HuH-7.5 (cell line): ENCODE measurements around the gene ASTN2.

Experiments used
- DNase-seq: peaks from one replicate; pipeline ENCODE4 v3.0.0; 2011; ENCODE audit warnings: low spot score

Gene ASTN2

DNA sequence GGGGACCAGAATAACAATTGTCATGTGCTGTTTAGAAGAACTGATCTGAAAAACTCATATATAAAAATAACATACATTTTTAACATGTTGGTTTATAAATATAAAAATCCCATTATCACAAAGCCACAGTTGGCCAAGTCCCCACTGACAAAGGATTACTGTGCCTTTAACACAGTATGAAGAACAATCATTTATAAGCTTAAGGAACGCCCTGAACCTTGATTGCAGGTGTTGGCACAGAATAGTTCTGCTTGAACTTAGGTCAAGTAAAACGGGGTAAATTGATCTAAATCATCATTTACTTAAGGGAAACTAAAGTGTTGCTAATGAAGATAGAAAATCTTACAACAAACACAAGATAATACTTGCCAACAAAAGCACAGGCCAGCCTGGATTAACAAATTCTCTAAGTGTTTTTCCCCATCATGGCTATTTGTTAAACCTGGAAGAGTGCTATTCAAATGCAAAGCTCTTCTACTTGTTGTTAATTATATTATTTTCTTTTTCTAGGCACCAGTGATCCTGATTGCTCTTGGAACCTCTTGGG, 46.1 kb downstream of the ASTN2 start:
- no peak for DNase-seq

DNA sequence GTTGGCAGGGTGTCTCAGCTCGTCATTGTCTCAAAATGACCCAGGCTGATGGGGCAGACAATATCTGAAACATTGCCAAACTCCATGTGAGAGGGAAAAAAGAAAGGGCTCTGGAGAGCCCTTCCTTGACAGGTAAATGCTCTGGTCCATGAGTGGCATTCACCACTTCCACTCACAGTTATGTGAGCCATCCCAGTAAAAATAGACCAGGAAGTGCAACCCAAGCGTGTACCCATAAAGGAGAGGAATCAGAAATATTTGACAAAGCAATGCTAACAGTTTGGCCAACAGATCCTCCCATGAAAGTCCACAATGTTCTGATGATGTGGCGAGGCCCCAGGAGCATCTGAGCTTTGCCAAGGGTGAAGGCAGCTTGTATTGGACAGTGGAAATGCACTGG, 49.4 kb downstream of the ASTN2 start:
- DNase-seq: no peak

DNA sequence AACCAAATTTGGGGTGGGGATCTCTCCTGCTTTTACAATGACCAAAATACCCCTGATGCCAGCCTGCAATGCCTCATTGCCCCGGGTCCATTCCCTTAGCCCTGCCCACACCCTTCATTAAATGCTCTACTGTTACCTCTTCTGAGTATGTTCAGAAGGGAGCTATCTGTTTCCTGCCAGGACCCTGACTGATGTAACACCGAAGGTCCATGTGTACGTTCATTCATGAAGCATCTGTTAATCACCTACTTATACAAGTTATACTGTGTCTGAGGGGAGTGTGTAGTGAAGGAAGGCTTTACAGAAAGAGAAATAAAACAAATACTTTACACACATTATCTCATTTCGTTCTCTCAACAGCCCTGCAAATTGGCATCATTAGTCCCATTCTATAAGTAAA, 51.9 kb downstream of the ASTN2 start:
- DNase-seq: no peak

DNA sequence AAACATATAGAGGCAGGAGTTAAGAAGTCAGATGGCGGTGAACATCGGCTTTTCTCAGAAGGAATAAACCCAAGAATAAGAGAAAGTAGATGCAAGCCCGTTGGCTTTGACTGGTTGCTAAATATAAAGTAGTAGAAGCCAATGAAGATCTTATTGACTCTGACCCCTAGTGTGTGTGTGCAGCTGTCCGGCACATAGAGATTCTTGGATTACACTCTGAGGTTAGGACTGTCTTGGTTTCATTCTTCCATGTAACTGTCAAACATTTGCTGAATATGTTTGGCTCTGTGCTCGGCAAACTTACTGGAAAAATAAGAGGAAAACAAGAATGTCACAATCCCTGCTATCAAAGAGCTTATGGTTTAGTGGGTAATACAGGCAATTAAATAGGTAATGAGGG, 54.9 kb downstream of the ASTN2 start:
- no peak for DNase-seq

DNA sequence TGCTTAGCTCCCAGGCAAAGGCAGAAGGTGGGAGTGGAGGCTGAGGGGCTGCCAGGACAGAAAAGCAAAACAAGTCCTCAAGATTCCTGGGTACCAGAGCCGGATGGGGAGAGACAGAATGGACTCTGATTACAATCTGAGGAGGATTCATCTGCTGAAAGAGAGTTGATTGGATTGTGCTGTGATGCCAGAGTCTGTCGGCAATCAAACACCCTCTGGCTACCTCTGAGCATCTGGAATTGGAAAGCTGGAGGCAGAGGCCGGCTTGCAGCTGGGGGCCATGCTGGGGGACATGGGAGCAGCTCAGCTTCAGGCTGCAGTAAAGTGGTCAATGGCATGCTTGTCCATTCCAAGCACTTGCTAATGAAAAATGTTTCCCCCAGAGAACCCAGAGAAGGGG, 59.3 kb downstream of the ASTN2 start:
- DNase-seq: no peak

DNA sequence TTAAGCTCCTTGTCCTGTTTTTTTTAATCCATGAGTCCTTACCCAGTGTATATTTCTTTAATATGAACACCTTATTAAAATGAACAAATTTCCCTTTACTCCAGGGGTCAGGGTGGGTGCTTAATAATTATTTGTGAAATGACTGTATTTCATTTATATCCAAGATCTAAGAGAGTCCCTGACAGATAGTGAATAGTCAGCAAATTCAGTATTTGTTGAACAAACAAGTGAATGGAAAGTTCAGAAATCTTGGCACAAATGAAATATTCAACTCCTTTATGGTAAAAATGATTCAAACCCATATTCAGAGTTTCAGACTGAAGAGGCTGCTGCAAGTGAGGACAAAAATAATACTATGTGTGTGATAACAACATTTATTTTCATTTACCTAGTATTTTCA, 59.9 kb downstream of the ASTN2 start:
- no peak for DNase-seq

DNA sequence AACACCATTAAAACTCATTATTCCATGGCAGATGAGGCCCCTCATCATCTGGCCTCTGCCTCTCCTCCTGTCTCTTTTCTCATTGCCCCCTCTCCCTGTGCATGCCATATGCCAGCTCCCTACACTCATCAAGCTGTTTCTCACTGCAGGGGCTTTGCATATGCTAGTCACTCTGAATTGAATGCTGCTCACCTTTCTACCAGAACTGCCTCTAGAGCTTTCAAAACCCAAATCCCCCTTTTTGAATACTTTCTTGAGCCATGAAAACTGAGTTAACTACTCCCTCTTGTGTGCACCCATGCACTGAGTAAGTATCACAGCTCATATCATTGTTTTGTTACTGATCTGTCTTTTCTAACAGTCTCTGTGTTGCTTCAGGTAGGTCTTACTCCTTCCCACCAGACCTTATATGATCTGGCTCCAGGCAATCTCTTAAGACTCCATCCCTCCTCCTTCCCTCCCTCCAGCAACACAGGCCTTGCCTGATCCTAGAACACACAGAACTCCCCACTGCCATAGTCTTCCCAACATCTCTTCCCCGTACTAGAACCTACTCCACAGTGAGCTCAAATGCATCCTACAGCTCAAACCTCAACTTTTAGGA, 60.5 kb downstream of the ASTN2 start:
- DNase-seq: no peak

DNA sequence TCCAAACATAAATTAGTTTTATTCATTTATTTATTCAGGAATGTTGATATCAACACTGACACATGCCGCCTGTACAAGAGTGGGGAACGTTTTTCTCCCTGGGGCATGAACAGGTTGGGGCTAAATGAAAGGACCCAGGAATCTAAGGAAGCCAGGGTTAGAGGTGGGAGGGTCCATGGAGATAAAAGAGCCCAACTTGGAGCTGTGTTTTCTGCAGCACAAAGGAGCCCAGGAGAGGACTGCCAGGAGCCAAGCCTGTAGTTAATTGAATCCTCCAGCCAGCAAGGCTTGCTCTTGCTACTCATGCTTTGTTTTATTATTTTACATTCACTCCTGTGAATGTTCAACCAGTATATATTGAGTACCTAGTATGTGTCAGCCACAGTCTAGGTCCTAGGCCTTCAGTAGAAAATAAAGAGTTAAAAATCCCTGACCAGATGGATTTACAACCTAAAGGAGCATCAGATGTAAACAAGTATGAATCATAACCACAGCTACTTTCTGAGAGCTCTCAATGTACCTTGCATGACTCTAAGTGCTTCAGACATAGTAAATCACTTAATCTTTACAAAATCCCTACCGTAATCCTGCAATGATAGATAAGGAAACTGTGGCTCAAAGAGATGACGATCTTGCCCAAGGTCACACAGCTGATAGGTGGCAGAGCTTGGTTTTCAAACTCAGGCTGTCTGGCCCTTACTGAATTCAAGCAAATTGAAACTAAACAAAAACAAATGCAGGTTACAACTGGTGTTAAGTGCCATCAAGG, 69.8 kb downstream of the ASTN2 start:
- no peak for DNase-seq

DNA sequence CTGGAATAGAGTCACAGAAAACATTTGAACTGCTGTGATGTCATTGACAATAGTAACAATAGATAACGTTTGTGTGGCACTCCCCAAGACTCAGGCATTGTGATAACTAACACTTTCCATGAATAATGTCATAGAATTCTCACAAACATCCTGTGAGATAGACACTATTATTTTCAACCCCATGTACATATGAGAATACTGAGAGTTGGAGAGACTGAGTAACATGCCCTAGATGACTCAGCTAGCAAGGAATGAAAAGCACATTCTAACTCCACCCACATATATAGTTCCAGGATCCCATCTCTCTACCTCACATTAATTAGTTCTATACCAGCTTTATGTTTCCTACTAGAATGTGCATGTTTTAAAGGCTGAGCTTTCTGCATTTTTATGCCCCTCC, 71.4 kb downstream of the ASTN2 start:
- DNase-seq: no peak

DNA sequence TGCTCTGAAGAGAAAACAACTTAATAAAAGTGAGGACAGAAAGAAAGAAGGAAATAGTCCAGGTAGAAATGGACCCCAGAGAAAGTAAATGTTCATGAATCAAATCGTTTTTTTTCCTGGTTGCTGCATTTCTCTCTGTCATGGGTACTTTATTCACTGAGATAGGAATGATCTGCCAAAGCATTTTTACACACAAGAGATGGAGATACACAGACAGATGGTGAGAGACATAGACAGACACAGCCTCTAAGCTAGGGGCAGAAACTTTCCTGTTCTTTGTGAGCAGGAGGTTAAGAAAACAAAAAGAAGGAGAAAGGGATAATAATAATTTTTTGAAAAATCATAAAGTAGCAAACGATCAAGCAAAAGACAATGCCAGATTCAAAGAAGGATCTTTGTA, 73.7 kb downstream of the ASTN2 start:
- no peak for DNase-seq

DNA sequence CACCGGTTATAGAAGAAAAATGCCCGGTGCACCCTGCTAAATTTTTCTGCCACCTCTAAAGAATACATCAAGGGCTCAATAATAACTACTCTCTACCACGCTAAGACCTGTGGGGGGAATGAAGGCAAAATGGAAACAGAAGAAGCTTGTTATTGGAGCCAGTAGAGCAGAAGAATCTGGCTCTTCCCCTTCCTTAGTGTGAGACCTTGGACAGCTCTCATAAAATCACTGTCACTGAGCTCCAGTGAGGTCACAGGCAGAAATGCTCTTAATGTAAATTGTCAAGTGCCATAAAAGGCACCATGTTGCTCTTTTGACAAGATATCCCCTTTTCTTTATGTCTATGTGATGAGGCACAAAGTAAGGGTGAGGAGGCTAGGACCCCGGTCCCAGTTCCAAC, 74.4 kb downstream of the ASTN2 start:
- no peak for DNase-seq

DNA sequence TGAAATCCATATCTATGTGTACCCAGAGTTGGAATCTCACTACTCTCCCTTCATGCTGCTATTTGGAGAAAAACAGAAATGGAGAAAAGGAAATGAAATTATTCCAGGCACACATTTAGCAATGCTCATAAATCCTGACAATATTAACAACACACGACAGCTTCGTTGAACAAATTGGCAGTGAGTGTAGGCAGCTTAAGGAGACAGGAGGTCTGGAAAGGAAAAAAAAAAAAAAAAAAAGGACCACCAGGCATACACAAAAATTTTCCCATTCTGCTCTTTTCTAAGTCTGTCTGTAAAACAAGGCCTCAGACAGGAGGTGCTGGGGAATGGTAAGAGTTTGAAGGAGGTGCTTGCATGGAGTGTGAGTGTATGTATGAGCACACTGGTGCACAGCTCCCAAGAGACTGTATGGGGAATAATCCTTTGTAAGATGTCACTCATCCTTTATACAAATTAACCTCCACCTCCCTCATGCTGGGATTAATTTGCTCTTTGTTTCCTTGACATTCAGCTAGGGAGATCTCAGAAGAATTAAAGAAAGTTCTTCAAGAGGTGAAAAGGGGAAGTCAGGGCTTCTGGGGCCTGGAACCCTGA, 78.9 kb downstream of the ASTN2 start:
- DNase-seq: no peak

DNA sequence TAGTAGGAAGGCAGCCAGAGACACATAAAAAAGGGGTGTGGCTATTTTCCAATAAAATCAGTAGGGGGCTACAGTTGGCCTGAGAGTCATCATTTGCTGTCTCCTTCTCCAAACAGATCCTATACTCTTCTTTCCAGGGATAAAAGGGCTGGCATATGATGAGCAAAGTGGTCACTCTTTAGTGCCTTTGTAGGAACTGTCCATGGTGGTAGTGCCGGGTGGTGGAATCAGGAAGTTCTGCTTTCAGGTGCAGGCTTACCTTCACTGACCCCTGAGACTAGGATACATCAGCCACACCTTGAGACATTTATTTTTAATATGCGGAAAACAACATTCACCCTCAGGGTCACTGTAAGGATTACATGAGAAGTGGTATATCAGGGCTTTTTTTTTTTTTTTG, 80.8 kb downstream of the ASTN2 start:
- no peak for DNase-seq

DNA sequence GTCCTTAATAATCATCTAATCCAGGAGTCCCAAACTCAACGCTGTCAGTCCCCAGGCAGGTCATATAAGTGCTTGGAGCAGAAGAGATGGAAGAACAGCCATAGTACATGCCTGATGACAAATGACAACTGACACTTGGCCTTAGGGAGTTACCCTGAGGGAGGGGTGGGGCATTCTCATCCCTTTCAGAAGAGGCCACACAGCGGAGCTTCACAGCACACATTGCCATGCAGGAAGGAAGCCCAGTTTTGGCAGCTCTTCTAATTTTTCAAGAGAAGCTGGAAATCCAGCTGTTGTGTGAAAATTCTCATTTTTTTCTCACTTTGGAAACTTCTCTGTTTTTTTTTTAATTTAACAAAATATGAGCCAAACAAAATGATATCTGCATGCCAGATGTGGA, 89.0 kb downstream of the ASTN2 start:
- no peak for DNase-seq

DNA sequence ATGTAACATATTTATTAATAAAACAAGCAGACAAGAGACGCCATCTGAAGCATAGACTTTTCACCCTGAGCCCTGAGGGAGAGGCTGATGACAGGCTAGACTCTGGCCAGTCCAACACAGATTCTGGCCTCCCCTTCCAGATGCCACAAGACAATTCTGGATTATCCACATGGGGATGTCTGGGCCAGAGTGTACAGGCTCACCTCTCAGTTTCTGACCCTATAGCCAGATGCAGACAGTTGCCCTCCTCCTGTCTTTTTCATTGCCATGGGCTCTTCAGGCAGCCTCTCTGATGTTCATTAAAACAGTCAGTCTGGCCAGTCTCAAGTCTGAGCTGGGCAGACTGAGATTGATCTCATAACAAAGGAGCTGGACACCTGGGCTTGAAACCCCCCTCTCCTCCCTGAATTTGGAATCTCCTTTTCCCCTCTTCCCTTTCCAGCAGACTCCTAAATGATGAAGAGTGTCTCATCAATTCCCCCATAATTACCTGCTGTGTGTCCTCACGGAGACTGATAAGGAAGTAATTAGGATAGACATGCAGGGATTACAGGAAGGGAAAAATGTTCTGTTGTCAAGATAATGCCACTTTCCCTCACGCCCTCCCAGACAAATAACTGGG, 89.6 kb downstream of the ASTN2 start:
- DNase-seq: no peak

DNA sequence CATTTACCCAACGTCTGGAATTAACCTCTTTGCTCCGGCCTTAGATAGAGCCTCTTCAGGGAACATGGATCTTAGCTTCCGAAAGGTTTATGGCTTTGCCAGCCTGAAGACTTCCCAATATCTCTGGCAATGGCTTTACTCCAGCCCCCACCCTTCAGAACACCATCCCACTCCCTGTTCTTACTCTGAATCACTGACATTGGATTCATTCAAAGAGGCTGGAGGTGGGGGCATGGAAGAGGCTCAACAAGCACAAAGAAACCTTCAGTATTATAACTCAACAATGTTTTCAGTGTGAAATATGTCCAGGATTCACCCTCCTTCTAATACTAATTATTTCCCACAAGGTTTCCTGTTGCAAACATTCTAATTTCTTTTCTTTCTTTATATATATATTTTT, 91.5 kb downstream of the ASTN2 start:
- DNase-seq: no peak

DNA sequence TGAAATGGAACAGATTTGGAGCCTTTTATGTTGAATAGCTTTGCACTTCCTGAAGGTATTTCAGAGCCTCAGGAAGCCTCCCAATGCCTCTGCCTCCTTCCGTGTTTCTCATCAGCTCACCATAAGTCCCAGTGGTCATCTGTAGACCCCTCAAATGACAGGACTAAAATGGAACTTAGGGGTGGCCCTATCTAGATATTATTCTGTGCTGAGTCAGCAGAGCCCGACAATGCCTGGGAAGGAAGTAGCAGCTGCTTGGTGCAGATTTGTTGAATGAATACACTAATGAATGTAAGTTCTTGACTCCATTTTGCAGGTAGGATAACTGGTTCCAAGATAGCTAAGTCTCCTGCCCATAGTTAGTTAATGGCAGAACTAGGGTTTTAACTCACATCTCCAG, 97.7 kb downstream of the ASTN2 start:
- DNase-seq: no peak

DNA sequence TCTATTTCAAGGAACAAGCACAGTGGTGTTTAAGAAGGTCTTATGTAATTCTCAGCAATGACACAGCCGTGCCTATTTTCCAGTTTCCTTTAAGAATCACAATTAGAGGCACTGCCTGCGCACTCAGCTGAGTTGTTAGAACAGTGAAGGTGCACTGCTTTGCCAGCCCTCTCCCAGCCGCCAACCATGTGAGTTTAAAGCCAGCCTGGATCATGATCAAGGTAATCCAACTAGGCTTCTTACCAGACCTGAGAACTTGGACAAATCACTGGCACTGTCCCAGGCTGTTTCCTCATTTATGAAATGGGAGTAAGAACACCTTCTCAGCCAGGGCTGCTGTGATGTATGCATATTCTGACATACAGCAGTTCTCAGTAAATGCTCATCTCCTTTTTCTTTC, 99.6 kb downstream of the ASTN2 start:
- no peak for DNase-seq

DNA sequence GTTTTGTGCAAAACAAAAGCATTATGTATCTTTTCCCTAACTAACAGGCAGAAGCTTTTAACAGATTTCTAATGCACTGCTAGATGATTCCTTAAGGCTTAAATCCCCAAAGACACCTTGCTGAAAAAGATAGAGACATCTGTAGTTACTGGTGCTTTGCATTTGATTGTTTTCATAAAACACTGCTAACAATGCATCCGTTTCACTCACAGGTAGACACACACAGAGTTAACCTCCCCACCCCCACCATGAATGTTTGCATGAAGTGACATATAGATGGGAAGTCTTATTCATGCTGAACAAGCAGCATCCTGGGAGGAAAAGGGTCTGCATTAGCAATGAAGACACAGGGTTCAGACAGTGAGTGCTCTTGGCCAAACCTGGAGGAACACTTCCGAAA, 100.9 kb downstream of the ASTN2 start:
- DNase-seq: no peak

DNA sequence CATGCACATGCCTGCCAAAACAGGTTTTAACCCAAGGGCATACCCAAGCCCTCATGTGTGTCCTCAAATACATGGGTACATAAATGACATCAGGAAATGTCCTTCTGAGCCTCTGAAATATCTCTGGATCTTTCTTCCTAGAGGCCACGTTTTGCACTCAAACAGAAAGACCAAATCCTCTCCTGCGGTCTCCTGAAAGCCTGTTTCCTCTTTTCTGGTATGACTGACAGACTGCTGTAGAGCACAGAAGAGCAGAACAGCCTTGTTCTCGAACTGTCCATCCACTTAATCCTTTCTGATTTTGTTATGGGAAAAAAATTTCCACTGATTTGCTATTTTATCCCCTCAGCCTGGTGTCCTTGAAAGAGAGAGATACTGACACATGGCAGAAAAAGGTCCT, 107.2 kb downstream of the ASTN2 start:
- no peak for DNase-seq

DNA sequence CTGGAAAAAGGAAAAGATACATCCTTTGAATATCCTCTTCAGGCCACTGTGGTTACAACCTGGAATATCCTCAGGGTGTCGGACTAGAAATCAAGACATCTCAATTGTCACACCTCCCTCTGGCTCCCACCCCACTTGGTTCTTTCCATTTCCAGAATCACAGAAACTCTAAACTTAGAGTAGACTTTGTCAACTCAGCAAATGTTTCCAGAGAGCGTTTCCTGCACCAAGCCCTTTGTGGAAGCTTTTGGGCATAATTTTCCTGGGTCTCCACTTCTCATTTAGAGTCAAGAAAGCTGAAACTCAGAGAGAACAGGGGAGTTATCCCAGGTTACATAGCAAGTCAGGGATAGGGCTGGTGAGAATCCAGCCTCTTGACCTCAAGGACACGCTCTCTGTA, 108.8 kb downstream of the ASTN2 start:
- no peak for DNase-seq

DNA sequence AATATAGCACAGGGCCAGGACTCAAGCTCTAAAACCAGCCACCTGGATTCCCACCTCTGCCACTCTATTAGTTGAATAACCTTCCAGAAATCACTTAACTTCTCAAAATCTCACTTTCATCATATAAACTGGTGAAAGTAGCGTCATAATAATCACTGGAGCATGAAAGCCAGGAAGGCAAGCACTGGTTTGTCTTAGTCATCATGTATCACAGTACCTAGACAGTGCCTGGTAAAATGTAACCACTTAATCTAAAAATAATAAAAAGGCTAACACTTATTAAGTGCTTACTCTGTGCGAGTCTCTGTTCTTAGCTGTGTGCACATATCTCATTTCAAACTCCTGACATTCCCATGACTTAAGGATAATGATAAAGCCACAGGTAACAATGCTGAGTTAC, 109.4 kb downstream of the ASTN2 start:
- DNase-seq: no peak

DNA sequence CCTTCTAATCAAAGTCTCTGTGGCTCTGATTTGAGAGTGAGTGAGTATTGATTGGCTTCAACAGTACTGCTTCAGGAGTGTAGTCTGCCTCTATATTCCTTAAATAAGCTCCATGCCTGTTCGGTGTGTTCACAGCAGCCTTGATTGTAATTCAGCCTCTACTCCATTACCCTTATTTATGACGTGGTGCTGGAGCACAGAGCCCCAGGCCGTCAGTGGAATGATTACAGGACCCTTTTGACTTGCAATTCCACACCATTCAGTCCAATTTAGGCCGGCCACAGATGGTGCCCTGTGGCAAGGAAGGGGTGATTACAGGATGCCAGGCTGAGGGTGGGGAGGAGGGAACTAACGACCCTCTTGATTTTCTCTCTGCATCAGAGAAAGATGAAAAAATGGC, 110.3 kb downstream of the ASTN2 start:
- no peak for DNase-seq
